H1 (cell line): ENCODE results near the gene FOXL2NB. TPM values are rescaled to one million over a fixed set of nuclear protein-coding genes. Genes with fewer than 3 reads are reported as not detected.

Source experiments
- E2F6 ChIP-seq: IDR thresholded peaks from 2 replicates; pipeline ENCODE4 v1.6.1; 2012; ENCODE audit warnings: inconsistent platforms
- GABPA ChIP-seq: IDR thresholded peaks from 2 replicates; pipeline ENCODE4 v1.6.1; 2011; ENCODE audit warnings: mild to moderate bottlenecking, low read length, moderate library complexity, borderline replicate concordance; ENCODE audit not compliant: insufficient read depth
- HDAC6 ChIP-seq: IDR thresholded peaks from one replicate; pipeline ENCODE4 v1.7.1; 2012; ENCODE audit warnings: low read depth, mild to moderate bottlenecking, inconsistent platforms, low read length, moderate library complexity
- KDM4A ChIP-seq: IDR thresholded peaks from one replicate; pipeline ENCODE4 v1.7.1; 2012; ENCODE audit warnings: low read depth, mild to moderate bottlenecking, moderate library complexity, low read length, inconsistent platforms; ENCODE audit not compliant: severe bottlenecking
- POLR2AphosphoS5 ChIP-seq: IDR thresholded peaks from 2 replicates; pipeline ENCODE4 v1.6.1; 2011; ENCODE audit warnings: low read depth, low read length
- SP1 ChIP-seq: IDR thresholded peaks from 2 replicates; pipeline ENCODE4 v1.6.1; 2011; ENCODE audit warnings: low read depth, low read length
- TBP ChIP-seq: IDR thresholded peaks from 2 replicates; pipeline ENCODE4 v1.6.1; 2011; ENCODE audit warnings: low read depth, low read length, improper control_type of control experiment
- polyA plus RNA-seq, 7 experiments: library from polyadenylated mRNA; depleted of rRNA in 3 of 7; stranded (reverse) in 5 of 7; unstranded in 2 of 7; fragments of >200 nt in 5 of 7; fragments of 200-250 nt in 2 of 7; gene quantifications; 1 replicate in 5 of 7; 2 replicates in 1 of 7; 4 replicates in 1 of 7; pipeline versions ENCODE4 v1.2.1 to v1.2.3, GENCODE V29; 2011 to 2013; ENCODE audit warnings: missing spikeins in 2 of 7, mixed read lengths in 2 of 7
- total RNA-seq: library from RNA; stranded (reverse); fragmentation: NEBNext Ultra II Directional; extraction: Animal tissue kit (Norgen Biotek cat#: 25700); gene quantifications from 2 replicates; pipeline ENCODE4 v1.2.1, GENCODE V29; 2021

FOXL2NB gene
- total and polyA plus RNA-seq, 2 of the 8 experiments (the other 6 are each of a cell fraction or from before 2014, with no cell fraction given), result 5.4 to 7.3 TPM

GRCh38 chr3:138950006-138950644, 3.1 kb downstream of the FOXL2NB start (continued):
- TF ChIP-seq HDAC6 (no peak), TBP (no peak), POLR2AphosphoS5 (0 out of 2 replicates have a peak, but pooled peaks have one; percentile 23), E2F6 (peak; percentile 50; the same call in 1 of the 2 replicates), KDM4A (peak; percentile 91), SP1 (no peak), GABPA (0 out of 2 replicates have a peak, but pooled peaks have one; percentile 32)
